Mucosa of descending colon (tissue), 3 donors: Measurements from ENCODE around the gene PEX11G. TPM values are rescaled to one million over a fixed set of nuclear protein-coding genes. Genes with fewer than 3 reads are reported as not detected.

ENCODE experiments used
- ATAC-seq: fragments of 200-7000 bp; cut with Tn5 transposase; one replicate; pipeline ENCODE4 v1.9.1; 2020; ENCODE audit warnings: mild to moderate bottlenecking, moderate library complexity
- DNase-seq, 3 donors: peaks; one replicate each; pipeline ENCODE4 v3.0.0-alpha.2; 2020
- H3K36me3 ChIP-seq: fragments of 200-600 bp; one replicate; pipeline ENCODE4 v1.8.0; 2021; ENCODE audit warnings: low read depth, mild to moderate bottlenecking
- H3K4me1 ChIP-seq: fragments of 200-600 bp; one replicate; pipeline ENCODE4 v1.8.0; 2021; ENCODE audit warnings: low read depth, mild to moderate bottlenecking
- H3K4me3 ChIP-seq: fragments of 200-600 bp; one replicate; pipeline ENCODE4 v1.8.0; 2021; ENCODE audit warnings: mild to moderate bottlenecking
- H3K9me3 ChIP-seq: fragments of 200-600 bp; one replicate; pipeline ENCODE4 v1.8.0; 2021; ENCODE audit warnings: mild to moderate bottlenecking
- intact Hi-C, 2 donors: fragments of 100-400 bp; cut with DNase I in 1 of 2; cut with micrococcal nuclease in 1 of 2; formaldehyde crosslinking; loops; one replicate each; pipeline versions ENCODE4 v1.11.0 to v1.11.1; 2022; cut with DNase I, micrococcal nuclease
- total RNA-seq, 3 donors: library from RNA; stranded (reverse); fragmentation: NEBNext Ultra II Directional in 2 of 3; extraction: Animal tissue kit (Norgen Biotek cat#: 25700) in 2 of 3; gene quantifications; one replicate each; pipeline versions ENCODE4 v1.2.1 to v1.2.4, GENCODE V29; 2021 to 2023
- TF ChIP-seq, protein P1 (sequence below): fragments of 200-600 bp; IDR thresholded peaks from one replicate; pipeline ENCODE4 v1.8.0; 2022; ENCODE audit warnings: antibody characterized with exemption, mild to moderate bottlenecking
- donor health status: DM: no; HTN: no; CAD: no; lungs with moderate emphysema.
- donor health status: DM: no; HTN: no; CAD: no.
- donor health status: DM: no; HTN: yes; CAD: no.

Gene PEX11G
- total RNA-seq, 3 donors from 2014 or later = 4.0 to 9.5 (median 8.1) TPM

DNA sequence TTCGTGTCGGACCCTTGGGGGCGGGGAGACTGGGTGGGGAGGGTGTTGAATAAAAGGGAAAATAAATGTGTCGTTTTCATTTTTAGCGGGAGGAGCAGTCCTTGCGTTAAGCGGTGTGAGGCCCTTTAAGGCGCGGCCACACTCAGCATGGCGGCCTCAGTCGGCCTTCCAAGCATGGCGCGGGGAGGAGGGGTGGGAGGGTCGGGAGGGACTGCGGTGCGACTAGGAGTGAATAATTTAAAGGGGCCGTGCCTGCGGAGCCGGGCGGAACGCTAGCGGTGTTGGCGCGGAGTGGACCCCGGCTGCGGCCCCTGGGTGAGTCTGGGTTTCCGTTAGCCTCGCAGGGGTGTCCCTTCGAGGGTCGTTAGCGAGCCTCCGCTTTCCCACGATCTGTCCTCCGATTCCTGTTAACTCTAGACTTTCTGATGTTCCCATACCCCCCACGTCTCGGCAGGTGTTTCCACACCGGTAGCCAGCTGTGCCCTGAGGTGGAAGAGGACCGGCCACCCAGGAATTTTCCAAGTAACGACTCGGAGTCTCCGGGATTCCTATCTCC, 45.2 kb upstream of the PEX11G start:
- H3K36me3 ChIP-seq = no peaks in the 10 kb centered on the region
- peaks cover 6% of the 10 kb centered on the region for H3K4me1 ChIP-seq
- peak; percentile 92 to 94 (median 92) for DNase-seq
- TF ChIP-seq, protein P1, sequence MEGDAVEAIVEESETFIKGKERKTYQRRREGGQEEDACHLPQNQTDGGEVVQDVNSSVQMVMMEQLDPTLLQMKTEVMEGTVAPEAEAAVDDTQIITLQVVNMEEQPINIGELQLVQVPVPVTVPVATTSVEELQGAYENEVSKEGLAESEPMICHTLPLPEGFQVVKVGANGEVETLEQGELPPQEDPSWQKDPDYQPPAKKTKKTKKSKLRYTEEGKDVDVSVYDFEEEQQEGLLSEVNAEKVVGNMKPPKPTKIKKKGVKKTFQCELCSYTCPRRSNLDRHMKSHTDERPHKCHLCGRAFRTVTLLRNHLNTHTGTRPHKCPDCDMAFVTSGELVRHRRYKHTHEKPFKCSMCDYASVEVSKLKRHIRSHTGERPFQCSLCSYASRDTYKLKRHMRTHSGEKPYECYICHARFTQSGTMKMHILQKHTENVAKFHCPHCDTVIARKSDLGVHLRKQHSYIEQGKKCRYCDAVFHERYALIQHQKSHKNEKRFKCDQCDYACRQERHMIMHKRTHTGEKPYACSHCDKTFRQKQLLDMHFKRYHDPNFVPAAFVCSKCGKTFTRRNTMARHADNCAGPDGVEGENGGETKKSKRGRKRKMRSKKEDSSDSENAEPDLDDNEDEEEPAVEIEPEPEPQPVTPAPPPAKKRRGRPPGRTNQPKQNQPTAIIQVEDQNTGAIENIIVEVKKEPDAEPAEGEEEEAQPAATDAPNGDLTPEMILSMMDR = no peak
- H3K4me3 ChIP-seq = peak overlapping the region; percentile 73
- intact Hi-C loops = no loop called here
- no peaks in the 10 kb centered on the region for H3K9me3 ChIP-seq
- peak; percentile 73 for ATAC-seq

DNA sequence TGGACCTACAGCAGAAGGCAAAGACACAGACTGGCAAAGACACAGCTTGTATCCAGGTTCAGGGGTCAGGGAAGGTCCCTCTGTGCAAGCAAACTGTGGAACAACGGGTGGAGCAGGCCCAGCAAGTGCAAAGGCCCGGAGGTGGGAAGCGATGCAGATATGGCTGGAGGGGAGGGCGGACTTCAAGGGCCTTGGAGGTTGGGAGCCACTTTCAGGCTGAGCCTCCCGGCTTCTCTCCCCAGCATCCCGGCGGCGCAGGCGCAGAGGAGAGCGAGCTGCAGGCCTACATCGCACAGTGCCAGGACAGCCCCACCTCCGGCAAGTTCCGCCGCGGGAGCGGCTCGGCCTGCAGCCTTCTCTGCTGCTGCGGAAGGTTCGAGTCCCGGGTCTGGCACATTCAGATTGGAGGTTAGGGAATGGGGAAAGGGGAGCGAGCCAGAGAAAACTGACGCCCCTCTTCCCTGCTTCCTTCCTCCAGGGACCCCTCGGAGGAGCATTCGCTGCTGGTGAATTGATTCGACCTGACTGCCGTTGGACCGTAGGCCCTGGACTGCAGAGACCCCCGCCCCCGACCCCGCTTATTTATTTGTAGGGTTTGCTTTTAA, 44.5 kb upstream of the PEX11G start:
- ATAC-seq = peak; percentile 11
- intact Hi-C loops = no loop called here
- Histone ChIP-seq H3K4me3 (peak overlapping the region; percentile 73), H3K36me3 (no peaks in the 10 kb centered on the region), H3K4me1 (peaks cover 6% of the 10 kb centered on the region), H3K9me3 (no peaks in the 10 kb centered on the region)
- DNase-seq = peak in 2 of 3 donors; percentile 62 to 80
- TF ChIP-seq, protein P1 = no peak

DNA sequence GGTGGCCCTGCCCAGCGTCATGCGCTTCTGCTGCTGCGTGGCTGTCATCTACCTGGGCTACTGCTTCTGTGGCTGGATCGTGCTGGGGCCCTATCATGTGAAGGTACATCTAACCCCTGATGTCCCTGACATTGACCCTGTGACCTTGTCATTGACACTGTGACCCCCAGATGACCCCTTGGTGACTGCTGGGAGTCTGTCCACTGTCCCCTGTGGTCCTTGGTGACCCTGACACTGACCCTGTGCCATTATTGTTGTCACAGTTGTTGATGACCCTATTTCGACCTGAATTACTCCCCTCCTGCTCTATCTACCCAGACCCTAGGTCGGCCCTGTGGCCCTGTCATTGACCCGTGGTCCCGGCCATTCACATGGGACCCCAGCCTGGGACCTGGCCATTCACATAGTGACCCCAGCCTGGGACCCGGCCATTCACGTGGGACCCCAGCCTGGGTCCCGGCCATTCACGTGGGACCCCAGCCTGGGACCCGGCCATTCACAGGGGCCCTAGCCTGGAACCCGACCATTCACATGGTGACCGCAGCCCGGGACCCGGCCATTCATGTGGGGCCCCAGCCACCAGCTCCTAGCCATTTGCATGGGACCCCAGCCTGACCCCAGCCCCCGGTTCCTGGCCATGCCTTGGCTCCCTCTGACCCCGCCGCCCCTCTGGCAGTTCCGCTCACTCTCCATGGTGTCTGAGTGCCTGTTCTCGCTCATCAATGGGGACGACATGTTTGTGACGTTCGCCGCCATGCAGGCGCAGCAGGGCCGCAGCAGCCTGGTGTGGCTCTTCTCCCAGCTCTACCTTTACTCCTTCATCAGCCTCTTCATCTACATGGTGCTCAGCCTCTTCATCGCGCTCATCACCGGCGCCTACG, 41.0 kb upstream of the PEX11G start:
- no peaks in the 10 kb centered on the region for H3K4me1 ChIP-seq
- ATAC-seq (no peak), DNase-seq (no peak)
- TF ChIP-seq, protein P1 = no peak
- H3K36me3 ChIP-seq = no peaks in the 10 kb centered on the region
- H3K9me3 ChIP-seq = no peaks in the 10 kb centered on the region
- intact Hi-C loops = no loop called here
- H3K4me3 ChIP-seq = no peak overlapping the region

DNA sequence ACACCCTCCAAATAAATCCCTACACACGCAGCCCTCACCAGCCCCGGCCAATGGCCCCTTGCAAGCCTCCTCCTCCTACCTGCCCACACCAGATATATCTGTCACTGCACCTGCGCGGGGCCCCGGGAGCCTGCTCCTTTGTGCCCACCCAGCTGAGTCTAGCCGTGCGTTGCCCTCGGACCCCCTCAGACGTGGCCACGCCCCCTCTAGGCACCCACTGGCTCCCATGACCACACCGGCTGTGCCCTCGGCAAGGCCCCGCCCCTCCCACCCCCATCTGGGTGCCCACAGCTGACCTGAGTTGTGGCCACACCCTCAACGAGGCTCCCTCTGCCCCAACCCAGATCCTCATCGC, 40.4 kb upstream of the PEX11G start:
- DNase-seq (no peak), ATAC-seq (no peak)
- intact Hi-C loops = no loop called here
- H3K9me3 ChIP-seq = no peaks in the 10 kb centered on the region
- no peak overlapping the region for H3K4me3 ChIP-seq
- no peaks in the 10 kb centered on the region for H3K36me3 ChIP-seq
- TF ChIP-seq, protein P1 = no peak
- no peaks in the 10 kb centered on the region for H3K4me1 ChIP-seq

DNA sequence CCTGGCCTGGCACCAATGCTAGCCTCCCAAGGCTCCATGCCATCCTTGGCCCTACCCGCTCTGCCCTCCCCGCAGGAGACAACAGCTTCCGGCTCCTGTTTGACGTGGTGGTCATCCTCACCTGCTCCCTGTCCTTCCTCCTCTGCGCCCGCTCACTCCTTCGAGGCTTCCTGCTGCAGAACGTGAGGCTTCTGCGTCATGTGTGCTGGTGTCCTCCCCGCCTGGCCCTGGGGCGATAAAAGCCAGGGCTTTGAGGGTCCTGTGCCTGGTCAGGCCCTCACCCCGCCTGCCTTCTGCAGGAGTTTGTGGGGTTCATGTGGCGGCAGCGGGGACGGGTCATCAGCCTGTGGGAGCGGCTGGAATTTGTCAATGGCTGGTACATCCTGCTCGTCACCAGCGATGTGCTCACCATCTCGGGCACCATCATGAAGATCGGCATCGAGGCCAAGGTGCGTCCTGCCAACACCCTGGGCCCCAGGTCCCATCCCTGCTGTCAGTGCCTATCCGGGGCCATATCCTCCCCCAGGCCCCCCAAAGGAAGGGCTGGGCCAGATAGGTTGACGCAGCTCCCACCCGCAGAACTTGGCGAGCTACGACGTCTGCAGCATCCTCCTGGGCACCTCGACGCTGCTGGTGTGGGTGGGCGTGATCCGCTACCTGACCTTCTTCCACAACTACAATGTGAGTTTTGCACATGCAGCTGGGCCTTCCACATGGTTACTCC, 39.8 kb upstream of the PEX11G start:
- Histone ChIP-seq H3K4me3 (no peak overlapping the region), H3K36me3 (no peaks in the 10 kb centered on the region), H3K4me1 (peaks cover 1% of the 10 kb centered on the region), H3K9me3 (no peaks in the 10 kb centered on the region)
- no peak for ATAC-seq
- intact Hi-C loops = no loop called here
- no peak for DNase-seq
- TF ChIP-seq, protein P1 = no peak
